HCT116 (cell line): Measurements from ENCODE around the gene GTF3C1. TPM values are rescaled to one million over a fixed set of nuclear protein-coding genes. Genes with fewer than 3 reads are reported as not detected.

ENCODE experiments used
- ATAC-seq: fragments of 200-7000 bp; cut with Tn5 transposase; 2 replicates; pipeline ENCODE4 v1.9.1; 2020; ENCODE audit warnings: mild to moderate bottlenecking, moderate library complexity
- BruUV-seq: library from RNA; stranded (reverse); fragments of 400-500 nt; replicated peaks from 2 replicates; lab custom pipeline; 2021; lab: Mats Ljungman, UMichigan
- CTCF ChIA-PET: fragments of 300-600 bp; sonication (Branson Sonifier 250); formaldehyde crosslinking; loops from one replicate; lab custom pipeline; 2021; ENCODE audit warnings: antibody characterized with exemption; lab: Charles Lee
- POLR2A ChIA-PET: fragments of 300-600, 350-600 bp; sonication (Branson Sonifier 250); formaldehyde crosslinking; loops from one replicate; lab custom pipeline; 2021; ENCODE audit warnings: antibody characterized with exemption; lab: Charles Lee
- RAD21 ChIA-PET, 2 experiments: fragments of 300-600 bp; sonication (Branson Sonifier 250); formaldehyde crosslinking; loops; one replicate each; lab custom pipeline; 2023; ENCODE audit warnings: low total read pairs in 2 of 2; ENCODE audit not compliant: uncharacterized antibody in 2 of 2, unreplicated experiment in 2 of 2, low non-redundant PET in 1 of 2; lab: Charles Lee
- DNase-seq: peaks from one replicate; pipeline ENCODE4 v3.0.0-alpha.2; 2010; ENCODE audit warnings: low read depth, low spot score
- H2AFZ ChIP-seq: fragments of 200-600 bp; shearing (Covaris generic), sonication (generic); 2 replicates; pipeline ENCODE4 v1.6.1; 2017; ENCODE audit warnings: low read depth, mixed run types, mixed read lengths, antibody characterized with exemption, low read length; ENCODE audit not compliant: poor library complexity, severe bottlenecking
- H3K27ac ChIP-seq: 2 replicates; pipeline ENCODE4 v1.5.1; 2012; ENCODE audit warnings: low read depth, low read length
- H3K27me3 ChIP-seq: fragments of 200-600 bp; sonication (generic); 2 replicates; pipeline ENCODE4 v1.6.1; 2016; ENCODE audit warnings: mixed run types, low read length, mixed read lengths; ENCODE audit not compliant: insufficient read depth
- H3K36me3 ChIP-seq, 2 experiments: fragments of 200-500 bp in 1 of 2; fragments of 200-600 bp in 1 of 2; sonication (Bioruptor generic) in 1 of 2; sonication (generic) in 1 of 2; 2 replicates each; pipeline versions ENCODE4 v1.5.1 to v1.6.1; 2014 to 2016; ENCODE audit warnings: low read length in 2 of 2, inconsistent platforms in 1 of 2, mixed read lengths in 1 of 2, mixed run types in 1 of 2; ENCODE audit not compliant: insufficient read depth in 2 of 2, control insufficient read depth in 1 of 2
- H3K4me1 ChIP-seq, 2 experiments: fragments of 200-600 bp in 1 of 2; sonication (generic) in 1 of 2; 2 replicates each; pipeline versions ENCODE4 v1.5.1 to v1.6.1; 2012 to 2017; ENCODE audit warnings: low read length in 2 of 2, inconsistent platforms in 1 of 2, mild to moderate bottlenecking in 1 of 2, mixed read lengths in 1 of 2, mixed run types in 1 of 2, moderate library complexity in 1 of 2; ENCODE audit not compliant: insufficient read depth in 2 of 2, control insufficient read depth in 1 of 2
- H3K4me2 ChIP-seq: fragments of 200-600 bp; sonication (generic); 2 replicates; pipeline ENCODE4 v1.6.1; 2017; ENCODE audit warnings: mixed run types, low read length, mixed read lengths
- H3K4me3 ChIP-seq, 2 experiments: fragments of 200-600 bp in 1 of 2; sonication (generic) in 1 of 2; replicated peaks in 1 of 2; 2 replicates each; pipeline ENCODE4 v1.5.1; 2011 to 2016; ENCODE audit warnings: low read length in 2 of 2, control low read depth in 1 of 2, low read depth in 1 of 2, mild to moderate bottlenecking in 1 of 2, mixed read lengths in 1 of 2, mixed run types in 1 of 2
- H3K79me2 ChIP-seq: fragments of 200-600 bp; sonication (generic); 2 replicates; pipeline ENCODE4 v1.6.1; 2017; ENCODE audit warnings: mild to moderate bottlenecking, mixed run types, low read length, moderate library complexity, mixed read lengths; ENCODE audit not compliant: insufficient read depth
- H3K9ac ChIP-seq: fragments of 200-600 bp; sonication (generic); 2 replicates; pipeline ENCODE4 v1.6.1; 2016; ENCODE audit warnings: low read length, mixed read lengths
- H3K9me2 ChIP-seq: fragments of 200-600 bp; sonication (generic), shearing (Covaris generic); 2 replicates; pipeline ENCODE4 v1.6.1; 2017; ENCODE audit warnings: mixed run types, mild to moderate bottlenecking, moderate library complexity; ENCODE audit not compliant: insufficient read depth
- H3K9me3 ChIP-seq, 2 experiments: fragments of 200-500 bp in 1 of 2; fragments of 200-600 bp in 1 of 2; sonication (Bioruptor generic) in 1 of 2; sonication (generic) in 1 of 2; 2 replicates each; pipeline ENCODE4 v1.6.1; 2014 to 2017; ENCODE audit warnings: low read length in 2 of 2, mixed read lengths in 2 of 2, inconsistent platforms in 1 of 2, low read depth in 1 of 2, mild to moderate bottlenecking in 1 of 2, mixed run types in 1 of 2, moderate library complexity in 1 of 2; ENCODE audit not compliant: control insufficient read depth in 1 of 2, insufficient read depth in 1 of 2
- H4K20me1 ChIP-seq: fragments of 200-600 bp; sonication (generic), shearing (Covaris generic); 2 replicates; pipeline ENCODE4 v1.6.1; 2017; ENCODE audit warnings: mixed run types, mild to moderate bottlenecking, moderate library complexity; ENCODE audit not compliant: insufficient read depth
- ATF3 ChIP-seq: IDR thresholded peaks from 2 replicates; pipeline ENCODE4 v1.6.1; 2012
- CBX3 ChIP-seq: IDR thresholded peaks from 2 replicates; pipeline ENCODE4 v1.6.1; 2012; ENCODE audit warnings: low read depth
- CEBPB ChIP-seq: IDR thresholded peaks from 2 replicates; pipeline ENCODE4 v1.6.1; 2012; ENCODE audit warnings: low read depth
- CTCF ChIP-seq, 3 experiments: fragments of 200-600 bp in 1 of 3; sonication (generic) in 1 of 3; IDR thresholded peaks in 2 of 3; conservative IDR thresholded peaks in 1 of 3; 2 replicates each; pipeline ENCODE4 v1.5.1; 2012 to 2017; ENCODE audit warnings: low read depth in 2 of 3, low read length in 2 of 3, antibody characterized with exemption in 1 of 3, borderline replicate concordance in 1 of 3, control low read depth in 1 of 3, mild to moderate bottlenecking in 1 of 3, mixed read lengths in 1 of 3, mixed run types in 1 of 3, moderate library complexity in 1 of 3; ENCODE audit not compliant: insufficient read depth in 1 of 3
- EGR1 ChIP-seq: IDR thresholded peaks from 2 replicates; pipeline ENCODE4 v1.6.1; 2012; ENCODE audit warnings: low read depth
- ELF1 ChIP-seq: IDR thresholded peaks from 2 replicates; pipeline ENCODE4 v1.6.1; 2012; ENCODE audit warnings: low read depth, borderline replicate concordance
- EZH2 ChIP-seq: fragments of 200-600 bp; sonication (generic); IDR thresholded peaks from 2 replicates; pipeline ENCODE4 v1.6.1; 2017; ENCODE audit warnings: antibody characterized with exemption, mixed run types
- FOSL1 ChIP-seq: IDR thresholded peaks from 2 replicates; pipeline ENCODE4 v1.6.1; 2012; ENCODE audit warnings: low read depth
- JUND ChIP-seq: IDR thresholded peaks from 2 replicates; pipeline ENCODE4 v1.6.1; 2012
- MAX ChIP-seq: IDR thresholded peaks from 2 replicates; pipeline ENCODE4 v1.6.1; 2012
- POLR2A ChIP-seq: IDR thresholded peaks from 2 replicates; pipeline ENCODE4 v1.7.0; 2011; ENCODE audit warnings: borderline replicate concordance; ENCODE audit not compliant: insufficient read depth, insufficient read length; ENCODE audit errors: extremely low read depth
- RAD21 ChIP-seq: IDR thresholded peaks from 2 replicates; pipeline ENCODE4 v1.6.1; 2012; ENCODE audit warnings: low read depth, mild to moderate bottlenecking
- SIN3A ChIP-seq: IDR thresholded peaks from 2 replicates; pipeline ENCODE4 v1.6.1; 2012; ENCODE audit warnings: low read depth
- SP1 ChIP-seq: IDR thresholded peaks from 2 replicates; pipeline ENCODE4 v1.6.1; 2012; ENCODE audit warnings: low read depth
- TCF7L2 ChIP-seq: IDR thresholded peaks from 2 replicates; pipeline ENCODE4 v1.7.0; 2011; ENCODE audit warnings: borderline replicate concordance, inconsistent platforms; ENCODE audit not compliant: insufficient read depth, insufficient read length; ENCODE audit errors: extremely low read depth
- ZNF274 ChIP-seq: fragments of 200-500 bp; sonication (Bioruptor generic); IDR thresholded peaks from 2 replicates; pipeline ENCODE4 v1.6.1; 2014; ENCODE audit warnings: mild to moderate bottlenecking, low read depth, low read length, inconsistent platforms
- intact Hi-C: fragments of 100-400 bp; cut with micrococcal nuclease; formaldehyde crosslinking; loops from 2 replicates; pipeline ENCODE4 v1.10.0; 2022
- total RNA-seq: library from RNA; stranded (reverse); gene quantifications from one replicate; pipeline ENCODE4 v1.2.1, GENCODE V29; 2021; ENCODE audit not compliant: unreplicated experiment

Gene GTF3C1
- total RNA-seq, 1 experiment from 2014 or later: 97.5 TPM

- H3K9me2 ChIP-seq: no peaks in the 10 kb centered on the region
- POLR2A ChIA-PET: no interaction called here
- no peaks in the 10 kb centered on the region for H3K79me2 ChIP-seq
- H3K4me1 ChIP-seq: no peaks in the 10 kb centered on the region
- peaks cover 1 to 5% of the 10 kb centered on the region in 2 experiments; a peak in 2 of 4 replicates for H3K36me3 ChIP-seq
- no peak overlapping the region for H2AFZ ChIP-seq
- H3K4me2 ChIP-seq: no peak overlapping the region
- H3K9ac ChIP-seq: no peak overlapping the region
- H4K20me1 ChIP-seq: no peaks in the 10 kb centered on the region
- no peak overlapping the region for H3K27ac ChIP-seq
- no peaks in the 10 kb centered on the region for H3K9me3 ChIP-seq
- RAD21 ChIA-PET: no interaction called here
- H3K4me3 ChIP-seq: no peak overlapping the region
- ATAC-seq: no peak
- no TSS peak for BruUV-seq
- H3K27me3 ChIP-seq: no peaks in the 10 kb centered on the region
- no peak for DNase-seq
- TF ChIP-seq TCF7L2 (no peak), FOSL1 (no peak), CTCF (IDR thresholded peaks at IDR 0.05 in 2 of 3, conservative IDR thresholded peaks at IDR 0.05 in 1 of 3; ENCODE audit: borderline replicate concordance in 1 of 3, insufficient read depth in 1 of 3, low read depth in 2 of 3, low read length in 2 of 3) (no peak), ATF3 (no peak), ZNF274 (no peak), CEBPB (no peak), JUND (no peak), SIN3A (no peak), ELF1 (no peak), POLR2A (no peak), SP1 (no peak), RAD21 (no peak), EZH2 (no peak), MAX (no peak), CBX3 (no peak), EGR1 (no peak)
- intact Hi-C loops: no loop called here
- CTCF ChIA-PET: no interaction called here
Observed at GRCh38 chr16:27460663-27461482, 88.8 kb downstream of the GTF3C1 start.
